ENCODE measurements around the gene ANKRD11.
"Not testable (repeated sequence)": the region's sequence is repeated elsewhere in the genome, so short reads cannot be mapped to it uniquely, and the experiment has no call there.

ANKRD11 gene

DNA sequence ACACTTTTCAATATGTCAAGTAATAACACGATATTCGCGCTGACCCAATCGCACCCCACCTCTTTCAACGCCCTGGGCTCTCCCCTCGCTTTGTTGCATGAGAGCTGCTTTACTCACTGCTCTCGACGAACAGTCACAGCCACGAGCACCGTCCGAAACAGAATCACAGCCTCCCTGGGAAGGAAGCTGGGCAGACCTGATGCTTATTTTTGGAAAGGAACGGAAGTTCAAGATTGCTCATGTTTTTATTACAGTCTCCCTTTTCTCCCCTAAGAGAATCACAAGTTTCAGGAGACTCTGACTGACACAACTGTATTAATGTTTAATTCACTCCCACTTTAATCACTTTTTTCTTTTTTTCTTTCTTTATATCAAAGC, 67.8 kb downstream of the ANKRD11 start:
- Histone ChIP-seq H3K4me1 (ENCODE audit: insufficient read depth, low read length) (peaks cover 39% of the 10 kb centered on the region), H3K9me3 (ENCODE audit: low read length) (no peaks in the 10 kb centered on the region), H3K4me3 (ENCODE audit: low read depth in 1 of 2, low read length in 2 of 2) (no peak overlapping the region), H3K36me3 (ENCODE audit: insufficient read depth, low read length) (peaks cover 8% of the 10 kb centered on the region), H3K27me3 (ENCODE audit: control insufficient read depth in 1 of 2, insufficient read depth in 2 of 2, low read length in 2 of 2) (no peaks in the 10 kb centered on the region), H3K27ac (ENCODE audit: low read depth, low read length) (no peak overlapping the region), H3K9ac (ENCODE audit: low read length) (no peak overlapping the region)

DNA sequence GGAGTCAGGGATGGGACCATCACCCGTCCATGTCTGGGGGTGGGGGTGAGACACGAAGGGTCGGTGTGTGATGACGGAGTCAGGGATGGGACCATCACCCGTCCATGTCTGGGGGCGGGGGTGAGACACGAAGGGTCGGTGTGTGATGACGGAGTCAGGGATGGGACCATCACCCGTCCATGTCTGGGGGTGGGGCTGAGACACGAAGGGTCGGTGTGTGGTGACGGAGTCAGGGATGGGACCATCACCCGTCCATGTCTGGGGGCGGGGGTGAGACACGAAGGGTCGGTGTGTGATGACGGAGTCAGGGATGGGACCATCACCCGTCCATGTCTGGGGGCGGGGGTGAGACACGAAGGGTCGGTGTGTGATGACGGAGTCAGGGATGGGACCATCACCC, 69.1 kb downstream of the ANKRD11 start:
- peaks cover 49% of the 10 kb centered on the region for H3K4me1 ChIP-seq (ENCODE audit: insufficient read depth, low read length)
- not testable (repeated sequence) for H3K4me3 ChIP-seq (ENCODE audit: low read depth in 1 of 2, low read length in 2 of 2); H3K36me3 ChIP-seq (ENCODE audit: insufficient read depth, low read length); H3K27me3 ChIP-seq (ENCODE audit: control insufficient read depth in 1 of 2, insufficient read depth in 2 of 2, low read length in 2 of 2); H3K27ac ChIP-seq (ENCODE audit: low read depth, low read length); H3K9ac ChIP-seq (ENCODE audit: low read length); H3K9me3 ChIP-seq (ENCODE audit: low read length)

DNA sequence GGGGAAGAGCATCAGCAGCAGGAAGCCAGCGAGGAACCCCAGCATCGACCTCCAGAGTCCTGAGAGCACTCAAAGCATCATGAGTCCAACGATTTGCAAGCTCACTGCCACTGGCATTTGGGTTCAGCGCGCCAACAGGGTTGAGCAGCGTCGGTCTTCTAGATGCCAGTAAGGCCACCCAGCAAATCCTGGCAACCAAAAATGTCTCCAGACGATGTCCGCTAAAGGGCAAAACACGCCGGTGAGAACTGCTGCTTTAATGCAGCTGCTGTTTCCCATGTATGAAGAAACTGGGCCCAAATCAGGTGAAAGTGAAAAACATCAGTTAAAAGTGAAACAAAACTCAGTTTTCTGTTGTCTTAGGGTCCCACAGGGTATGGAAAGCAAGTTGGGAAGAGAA, 70.2 kb downstream of the ANKRD11 start:
- H3K4me1 ChIP-seq (ENCODE audit: insufficient read depth, low read length), result peaks cover 43% of the 10 kb centered on the region
- H3K27ac ChIP-seq (ENCODE audit: low read depth, low read length), result no peak overlapping the region

DNA sequence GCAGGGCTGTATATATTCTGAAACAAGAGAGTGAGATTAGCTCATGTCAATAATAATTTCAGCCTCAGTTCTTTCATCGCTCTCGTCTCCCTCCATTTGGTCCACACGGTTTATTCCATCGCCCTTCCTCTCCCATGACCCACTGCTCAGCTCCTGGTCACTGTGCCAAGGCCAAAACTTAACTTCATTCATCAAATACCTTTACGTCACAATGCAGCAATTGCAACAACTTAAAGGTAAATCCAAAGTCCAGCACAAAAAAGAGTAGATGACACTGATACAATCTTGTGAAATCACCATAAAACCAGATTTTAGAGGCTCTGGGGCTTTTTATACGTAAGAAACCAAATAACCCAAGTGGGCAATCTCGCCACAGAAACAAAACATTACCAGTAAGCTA, 72.0 kb downstream of the ANKRD11 start:
- no peak overlapping the region for H3K9ac ChIP-seq (ENCODE audit: low read length)
- H3K27me3 ChIP-seq (ENCODE audit: control insufficient read depth in 1 of 2, insufficient read depth in 2 of 2, low read length in 2 of 2), result no peaks in the 10 kb centered on the region
- no peaks in the 10 kb centered on the region for H3K9me3 ChIP-seq (ENCODE audit: low read length)
- peaks cover 55% of the 10 kb centered on the region for H3K4me1 ChIP-seq (ENCODE audit: insufficient read depth, low read length)
- H3K4me3 ChIP-seq (ENCODE audit: low read depth in 1 of 2, low read length in 2 of 2), result no peak overlapping the region
- H3K36me3 ChIP-seq (ENCODE audit: insufficient read depth, low read length), result peaks cover 6% of the 10 kb centered on the region
- H3K27ac ChIP-seq (ENCODE audit: low read depth, low read length), result no peak overlapping the region

More for the DNA sequence above, 70.2 kb downstream of the ANKRD11 start:
- H3K9ac ChIP-seq (ENCODE audit: low read length), result no peak overlapping the region
- peaks cover 6% of the 10 kb centered on the region for H3K36me3 ChIP-seq (ENCODE audit: insufficient read depth, low read length)
- H3K9me3 ChIP-seq (ENCODE audit: low read length), result no peaks in the 10 kb centered on the region
- no peak overlapping the region for H3K4me3 ChIP-seq (ENCODE audit: low read depth in 1 of 2, low read length in 2 of 2)
- no peaks in the 10 kb centered on the region for H3K27me3 ChIP-seq (ENCODE audit: control insufficient read depth in 1 of 2, insufficient read depth in 2 of 2, low read length in 2 of 2)

DNA sequence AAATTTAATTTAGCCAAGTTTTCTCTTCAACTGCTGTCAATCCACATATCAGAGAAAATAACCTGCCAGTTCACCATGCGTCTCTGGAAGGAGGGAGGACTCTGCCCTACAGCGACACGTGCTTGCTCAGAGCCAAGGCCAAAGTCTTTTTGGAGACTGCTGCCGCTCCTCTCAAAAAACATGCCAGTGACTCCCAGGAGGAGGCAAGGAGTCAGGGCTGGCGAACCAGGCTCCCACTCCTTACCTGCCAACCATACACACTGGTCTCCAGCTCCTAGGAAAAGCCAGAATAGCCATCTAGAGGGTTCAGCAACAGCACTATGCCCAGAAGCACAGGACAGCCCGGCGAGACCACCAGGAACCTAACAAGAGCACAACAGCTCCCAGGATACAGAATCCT, 73.0 kb downstream of the ANKRD11 start:
- Histone ChIP-seq H3K27ac (ENCODE audit: low read depth, low read length) (no peak overlapping the region), H3K9me3 (ENCODE audit: low read length) (no peaks in the 10 kb centered on the region), H3K27me3 (ENCODE audit: control insufficient read depth in 1 of 2, insufficient read depth in 2 of 2, low read length in 2 of 2) (no peaks in the 10 kb centered on the region), H3K36me3 (ENCODE audit: insufficient read depth, low read length) (peaks cover 6% of the 10 kb centered on the region), H3K9ac (ENCODE audit: low read length) (no peak overlapping the region), H3K4me1 (ENCODE audit: insufficient read depth, low read length) (peaks cover 52% of the 10 kb centered on the region), H3K4me3 (ENCODE audit: low read depth in 1 of 2, low read length in 2 of 2) (no peak overlapping the region)

DNA sequence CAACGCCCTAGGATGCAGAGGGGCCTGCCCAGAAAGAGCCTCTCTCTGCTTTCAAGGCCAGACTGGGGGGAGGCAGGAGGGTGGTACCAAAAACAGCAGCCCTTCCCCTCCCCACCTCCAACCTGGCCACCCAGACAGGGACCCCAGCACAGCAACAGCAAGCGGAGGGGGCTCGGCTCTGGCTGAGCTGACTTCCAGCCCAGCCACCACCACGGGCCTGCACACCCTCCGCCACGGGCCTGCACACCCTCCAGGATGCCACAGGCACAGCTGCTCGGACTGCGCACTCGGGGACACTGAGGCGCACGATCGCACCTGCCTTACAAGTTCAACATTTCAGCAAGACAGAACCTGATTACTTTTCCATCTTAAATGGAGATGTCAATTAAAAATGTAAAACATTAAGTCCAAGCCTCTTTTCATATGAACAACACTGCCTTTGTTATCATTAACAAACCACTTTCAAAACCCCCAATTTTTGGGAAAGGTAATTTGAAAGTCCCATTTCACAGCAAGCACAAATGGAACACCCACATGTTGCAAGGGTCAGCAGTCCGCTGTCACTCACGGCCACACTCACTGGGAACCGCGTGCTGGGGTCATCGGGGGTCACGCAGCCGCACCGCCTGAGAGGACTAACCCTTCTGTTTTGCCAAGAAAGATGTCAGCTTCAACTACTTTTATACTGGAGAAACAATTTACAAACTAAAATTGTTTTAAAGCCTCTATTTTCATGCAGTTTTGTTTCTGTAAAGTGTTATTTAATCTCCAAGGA, 76.4 kb downstream of the ANKRD11 start:
- Histone ChIP-seq H3K9me3 (ENCODE audit: low read length) (no peaks in the 10 kb centered on the region), H3K4me3 (ENCODE audit: low read depth in 1 of 2, low read length in 2 of 2) (no peak overlapping the region), H3K27ac (ENCODE audit: low read depth, low read length) (no peak overlapping the region), H3K27me3 (ENCODE audit: control insufficient read depth in 1 of 2, insufficient read depth in 2 of 2, low read length in 2 of 2) (no peaks in the 10 kb centered on the region), H3K36me3 (ENCODE audit: insufficient read depth, low read length) (peaks cover 6% of the 10 kb centered on the region), H3K4me1 (ENCODE audit: insufficient read depth, low read length) (peaks cover 62% of the 10 kb centered on the region), H3K9ac (ENCODE audit: low read length) (no peak overlapping the region)

DNA sequence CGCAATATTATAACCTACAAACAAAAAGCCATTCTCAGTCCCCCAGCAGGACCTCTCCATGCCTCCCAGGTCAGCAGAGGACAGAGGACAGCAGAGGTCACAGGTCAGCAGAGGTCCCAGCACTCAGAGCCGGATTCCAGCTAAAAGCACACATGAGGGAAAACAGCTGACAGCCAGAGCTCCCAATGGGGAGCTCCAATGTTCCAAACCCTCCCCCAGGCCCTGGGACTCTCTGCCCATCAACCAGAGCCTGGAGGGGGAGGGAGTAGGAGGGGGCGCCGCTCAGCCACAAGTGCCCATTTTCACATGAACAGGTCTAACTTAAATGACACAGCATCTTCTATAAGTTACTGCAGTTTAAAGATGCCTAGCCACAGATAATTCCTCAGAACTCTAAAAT, 77.5 kb downstream of the ANKRD11 start:
- no peaks in the 10 kb centered on the region for H3K9me3 ChIP-seq (ENCODE audit: low read length)
- H3K4me1 ChIP-seq (ENCODE audit: insufficient read depth, low read length), result peaks cover 73% of the 10 kb centered on the region
- no peaks in the 10 kb centered on the region for H3K27me3 ChIP-seq (ENCODE audit: control insufficient read depth in 1 of 2, insufficient read depth in 2 of 2, low read length in 2 of 2)
- no peak overlapping the region for H3K4me3 ChIP-seq (ENCODE audit: low read depth in 1 of 2, low read length in 2 of 2)
- no peak overlapping the region for H3K27ac ChIP-seq (ENCODE audit: low read depth, low read length)
- no peak overlapping the region for H3K9ac ChIP-seq (ENCODE audit: low read length)
- H3K36me3 ChIP-seq (ENCODE audit: insufficient read depth, low read length), result peaks cover 5% of the 10 kb centered on the region

DNA sequence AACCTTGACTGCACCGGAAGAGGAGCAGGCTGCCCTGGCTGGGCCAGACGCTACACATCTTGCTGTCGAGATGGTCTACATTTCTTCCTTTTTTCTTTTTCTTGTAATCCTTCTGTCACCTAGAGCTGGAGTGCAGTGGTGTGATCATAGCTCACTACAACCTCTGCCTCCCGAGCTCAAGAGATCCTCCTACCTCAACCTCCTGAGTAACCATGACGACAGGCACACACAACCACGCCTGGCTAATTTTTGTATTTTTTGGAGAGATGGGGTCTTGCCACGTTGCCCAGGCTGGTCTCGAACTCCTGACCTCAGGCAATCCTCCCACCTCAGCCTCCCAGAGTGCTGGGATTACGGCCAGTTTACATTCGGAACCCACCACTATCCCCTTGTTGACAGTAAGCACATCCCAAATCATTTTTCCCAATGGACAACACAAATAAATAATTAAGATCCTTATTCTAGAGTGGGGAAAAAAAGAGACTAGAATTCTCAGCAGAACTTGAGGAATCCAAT, 79.0 kb downstream of the ANKRD11 start:
- no peak overlapping the region for H3K4me3 ChIP-seq (ENCODE audit: low read depth in 1 of 2, low read length in 2 of 2)
- H3K9ac ChIP-seq (ENCODE audit: low read length), result no peak overlapping the region
- no peak overlapping the region for H3K27ac ChIP-seq (ENCODE audit: low read depth, low read length)
- H3K9me3 ChIP-seq (ENCODE audit: low read length), result no peaks in the 10 kb centered on the region
- peaks cover 70% of the 10 kb centered on the region for H3K4me1 ChIP-seq (ENCODE audit: insufficient read depth, low read length)
- no peaks in the 10 kb centered on the region for H3K36me3 ChIP-seq (ENCODE audit: insufficient read depth, low read length)
- no peaks in the 10 kb centered on the region for H3K27me3 ChIP-seq (ENCODE audit: control insufficient read depth in 1 of 2, insufficient read depth in 2 of 2, low read length in 2 of 2)

DNA sequence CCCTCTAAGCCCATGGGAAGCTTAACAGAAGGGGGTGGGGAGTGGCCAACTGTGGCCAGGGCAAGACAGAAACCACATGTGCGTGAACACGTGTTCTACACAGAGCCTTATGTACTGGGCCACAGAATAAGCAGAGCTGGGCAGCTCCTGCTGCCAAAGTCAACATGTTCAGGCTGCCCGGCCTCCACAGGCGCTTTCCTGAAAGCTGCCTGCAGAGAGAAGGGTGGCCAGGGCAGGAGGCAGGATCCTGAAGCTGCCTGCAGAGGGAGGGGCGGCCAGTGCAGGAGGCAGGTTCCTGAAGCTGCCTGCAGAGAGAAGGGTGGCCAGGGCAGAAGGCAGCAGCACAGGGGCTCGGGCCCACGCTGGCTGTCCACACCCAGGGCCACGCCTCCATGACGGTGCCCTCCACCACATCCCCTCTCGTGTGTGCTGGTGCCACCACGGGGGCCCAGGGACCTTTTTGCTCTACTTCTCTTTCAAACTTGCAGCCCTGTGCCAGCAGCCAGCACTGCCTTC, 79.5 kb downstream of the ANKRD11 start:
- no peak overlapping the region for H3K9ac ChIP-seq (ENCODE audit: low read length)
- no peaks in the 10 kb centered on the region for H3K9me3 ChIP-seq (ENCODE audit: low read length)
- no peaks in the 10 kb centered on the region for H3K36me3 ChIP-seq (ENCODE audit: insufficient read depth, low read length)
- peaks cover 71% of the 10 kb centered on the region for H3K4me1 ChIP-seq (ENCODE audit: insufficient read depth, low read length)
- H3K27ac ChIP-seq (ENCODE audit: low read depth, low read length), result no peak overlapping the region
- no peak overlapping the region for H3K4me3 ChIP-seq (ENCODE audit: low read depth in 1 of 2, low read length in 2 of 2)
- H3K27me3 ChIP-seq (ENCODE audit: control insufficient read depth in 1 of 2, insufficient read depth in 2 of 2, low read length in 2 of 2), result no peaks in the 10 kb centered on the region

DNA sequence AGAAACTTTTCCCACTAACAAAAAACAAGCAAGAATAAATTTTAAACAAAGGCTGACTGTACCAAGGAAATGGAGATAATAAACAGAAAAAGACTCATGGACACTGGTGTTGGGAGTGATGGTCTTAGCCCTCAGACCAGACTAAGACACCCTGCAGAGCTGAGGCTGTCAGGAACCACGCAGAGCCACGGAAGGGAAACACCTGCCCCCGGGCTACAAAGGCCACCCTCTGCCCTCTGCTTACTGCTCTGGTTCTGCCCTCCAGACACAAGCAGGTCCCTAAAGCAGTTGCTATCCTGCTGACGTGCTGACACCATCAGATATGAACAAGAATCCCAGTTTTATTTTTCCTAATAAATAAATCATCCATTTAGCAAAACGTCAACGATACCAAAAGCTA, 80.0 kb downstream of the ANKRD11 start:
- Histone ChIP-seq H3K36me3 (ENCODE audit: insufficient read depth, low read length) (no peaks in the 10 kb centered on the region), H3K9me3 (ENCODE audit: low read length) (no peaks in the 10 kb centered on the region), H3K27ac (ENCODE audit: low read depth, low read length) (no peak overlapping the region), H3K4me1 (ENCODE audit: insufficient read depth, low read length) (peaks cover 71% of the 10 kb centered on the region), H3K4me3 (ENCODE audit: low read depth in 1 of 2, low read length in 2 of 2) (no peak overlapping the region), H3K27me3 (ENCODE audit: control insufficient read depth in 1 of 2, insufficient read depth in 2 of 2, low read length in 2 of 2) (no peaks in the 10 kb centered on the region), H3K9ac (ENCODE audit: low read length) (no peak overlapping the region)

DNA sequence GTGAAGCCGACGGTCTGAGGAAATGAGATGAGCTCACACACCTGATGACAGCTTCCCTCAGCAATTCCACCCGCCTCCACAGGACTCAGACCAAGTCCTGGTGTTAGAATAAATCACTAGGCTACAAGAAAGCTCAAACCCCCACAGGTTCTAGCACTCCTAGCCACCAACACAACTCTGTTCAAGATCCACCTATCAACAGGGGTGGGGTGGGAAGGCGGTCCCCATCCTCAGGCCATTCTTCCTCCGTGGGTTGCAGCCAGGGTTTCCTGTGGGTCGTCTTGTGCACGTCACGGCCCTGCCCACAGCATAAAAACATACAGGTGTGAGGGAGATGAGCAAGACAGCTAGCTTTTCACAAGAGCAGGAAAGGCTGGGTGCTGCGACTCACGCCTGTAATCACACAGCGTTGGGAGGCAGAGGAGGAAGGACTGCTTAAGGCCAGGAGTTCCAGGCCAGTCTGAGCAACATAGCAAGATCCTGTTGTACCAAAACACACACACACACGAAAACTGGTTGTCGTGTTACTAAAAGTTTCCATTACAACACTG, 81.1 kb downstream of the ANKRD11 start:
- Histone ChIP-seq H3K27ac (ENCODE audit: low read depth, low read length) (no peak overlapping the region), H3K9me3 (ENCODE audit: low read length) (no peaks in the 10 kb centered on the region), H3K4me3 (ENCODE audit: low read depth in 1 of 2, low read length in 2 of 2) (no peak overlapping the region), H3K36me3 (ENCODE audit: insufficient read depth, low read length) (no peaks in the 10 kb centered on the region), H3K4me1 (ENCODE audit: insufficient read depth, low read length) (peaks cover 70% of the 10 kb centered on the region), H3K9ac (ENCODE audit: low read length) (no peak overlapping the region), H3K27me3 (ENCODE audit: control insufficient read depth in 1 of 2, insufficient read depth in 2 of 2, low read length in 2 of 2) (no peaks in the 10 kb centered on the region)

DNA sequence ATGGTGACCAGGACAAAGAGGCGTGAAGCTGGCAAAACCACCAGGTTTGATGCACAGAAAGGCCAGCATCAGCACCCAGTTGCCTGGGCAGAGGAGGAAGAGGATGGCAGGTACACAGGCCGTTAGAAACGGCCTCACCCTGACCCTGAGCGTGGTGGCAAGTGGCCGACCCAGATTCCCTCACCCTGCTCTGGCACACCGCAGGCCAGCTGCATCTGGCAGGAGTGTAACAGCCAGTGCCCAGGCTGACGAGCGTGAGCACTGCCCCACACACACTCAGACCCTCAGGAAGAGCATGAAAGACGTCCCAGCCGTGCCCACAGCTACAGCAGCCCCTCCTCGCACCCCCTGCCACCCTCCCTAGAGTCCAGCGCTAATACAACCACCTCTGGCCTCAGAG, 82.0 kb downstream of the ANKRD11 start:
- Histone ChIP-seq H3K9ac (ENCODE audit: low read length) (no peak overlapping the region), H3K9me3 (ENCODE audit: low read length) (no peaks in the 10 kb centered on the region), H3K27ac (ENCODE audit: low read depth, low read length) (no peak overlapping the region), H3K4me3 (ENCODE audit: low read depth in 1 of 2, low read length in 2 of 2) (no peak overlapping the region), H3K4me1 (ENCODE audit: insufficient read depth, low read length) (peaks cover 65% of the 10 kb centered on the region), H3K27me3 (ENCODE audit: control insufficient read depth in 1 of 2, insufficient read depth in 2 of 2, low read length in 2 of 2) (no peaks in the 10 kb centered on the region), H3K36me3 (ENCODE audit: insufficient read depth, low read length) (no peaks in the 10 kb centered on the region)

Measured in muscle layer of colon (tissue), 2 donors.